HepG2 (cell line): ENCODE results near the gene WBP1. TPM values are rescaled to one million over a fixed set of nuclear protein-coding genes. Genes with fewer than 3 reads are reported as not detected.

Experiments
- ATAD3A ChIP-seq: sonication (generic); formaldehyde crosslinking; IDR thresholded peaks from 2 replicates; pipeline ENCODE4 v1.4.0; 2020; ENCODE audit warnings: missing genetic modification reagents
- ATF7-NPFF ChIP-seq: sonication (generic); formaldehyde crosslinking; IDR thresholded peaks from 2 replicates; pipeline ENCODE4 v1.8.1; 2023; ENCODE audit warnings: mild to moderate bottlenecking, low read depth, missing genetic modification reagents, moderate library complexity
- ELF3 ChIP-seq: IDR thresholded peaks from 2 replicates; pipeline ENCODE4 v1.6.1; 2016; ENCODE audit warnings: missing genetic modification reagents, missing compliant biosample characterization
- FOXA1 ChIP-seq, 2 experiments: fragments of 450-650 bp in 1 of 2; sonication (generic) in 1 of 2; formaldehyde crosslinking in 1 of 2; IDR thresholded peaks; 2 replicates each; pipeline versions ENCODE4 v1.4.0 to v1.6.1; 2016 to 2020; ENCODE audit warnings: missing genetic modification reagents in 1 of 2
- GABPA ChIP-seq, 2 experiments: IDR thresholded peaks; 2 replicates each; pipeline ENCODE4 v1.6.1; 2011 to 2016; ENCODE audit warnings: low read depth in 2 of 2, low read length in 1 of 2, missing biosample characterization in 1 of 2, missing genetic modification characterization in 1 of 2
- HDAC6 ChIP-seq: fragments of 200-600 bp; sonication (generic); IDR thresholded peaks from 2 replicates; pipeline ENCODE4 v1.7.0; 2017; ENCODE audit warnings: mild to moderate bottlenecking, antibody characterized with exemption, low read length, low read depth
- KDM2A ChIP-seq: sonication (generic); formaldehyde crosslinking; IDR thresholded peaks from 2 replicates; pipeline ENCODE4 v1.4.0; 2020; ENCODE audit warnings: low read depth, missing genetic modification reagents, borderline replicate concordance
- KLF16 ChIP-seq, 2 experiments: sonication (generic) in 1 of 2; formaldehyde crosslinking in 1 of 2; IDR thresholded peaks; 2 replicates each; pipeline versions ENCODE4 v1.6.1 to v1.8.0; 2016 to 2023; ENCODE audit warnings: missing genetic modification reagents in 2 of 2, missing compliant biosample characterization in 1 of 2
- MATR3 ChIP-seq: sonication (generic); formaldehyde crosslinking; IDR thresholded peaks from 2 replicates; pipeline ENCODE4 v1.4.0; 2020; ENCODE audit warnings: missing genetic modification reagents
- MAZ ChIP-seq, 2 experiments: sonication (generic) in 1 of 2; formaldehyde crosslinking in 1 of 2; IDR thresholded peaks; 2 replicates each; pipeline versions ENCODE4 v1.5.0 to v1.6.1; 2012 to 2020; ENCODE audit warnings: low read depth in 2 of 2, mild to moderate bottlenecking in 2 of 2, borderline replicate concordance in 1 of 2, improper control_type of control experiment in 1 of 2, low read length in 1 of 2, missing genetic modification reagents in 1 of 2, moderate library complexity in 1 of 2
- MYC ChIP-seq: sonication (generic); formaldehyde crosslinking; IDR thresholded peaks from 2 replicates; pipeline ENCODE4 v1.9.0; 2021; ENCODE audit warnings: missing genetic modification reagents, borderline replicate concordance
- SRSF1 ChIP-seq: fragments of 200-400 bp; formaldehyde crosslinking; optimal IDR thresholded peaks from 2 replicates; pipeline ENCODE3; 2017; ENCODE audit warnings: mild to moderate bottlenecking, low read depth, low read length, moderate library complexity
- ZBTB8A ChIP-seq: sonication (generic); formaldehyde crosslinking; IDR thresholded peaks from 2 replicates; pipeline ENCODE4 v1.4.0; 2020; ENCODE audit warnings: mild to moderate bottlenecking, low read depth, missing genetic modification reagents, borderline replicate concordance
- ZNF12 ChIP-seq: sonication (generic); formaldehyde crosslinking; IDR thresholded peaks from 2 replicates; pipeline ENCODE4 v1.5.0; 2020; ENCODE audit warnings: missing genetic modification reagents
- ZNF121 ChIP-seq: sonication (generic); formaldehyde crosslinking; IDR thresholded peaks from 2 replicates; pipeline ENCODE4 v1.5.0; 2020; ENCODE audit warnings: mild to moderate bottlenecking, missing genetic modification reagents
- ZNF180 ChIP-seq: sonication (generic); formaldehyde crosslinking; IDR thresholded peaks from 2 replicates; pipeline ENCODE4 v1.4.0; 2020; ENCODE audit warnings: low read depth, missing genetic modification reagents, borderline replicate concordance
- ZNF329 ChIP-seq: sonication (generic); formaldehyde crosslinking; IDR thresholded peaks from 2 replicates; pipeline ENCODE4 v1.9.0; 2021; ENCODE audit warnings: low read depth, mild to moderate bottlenecking, missing genetic modification reagents
- ZNF33B ChIP-seq: sonication (generic); formaldehyde crosslinking; IDR thresholded peaks from 2 replicates; pipeline ENCODE4 v1.5.1; 2020; ENCODE audit warnings: mild to moderate bottlenecking, missing genetic modification reagents
- ZNF441 ChIP-seq: sonication (generic); formaldehyde crosslinking; IDR thresholded peaks from 2 replicates; pipeline ENCODE4 v1.7.0; 2021; ENCODE audit warnings: missing genetic modification reagents, borderline replicate concordance
- ZNF550 ChIP-seq: sonication (generic); formaldehyde crosslinking; IDR thresholded peaks from 2 replicates; pipeline ENCODE4 v1.4.0; 2020; ENCODE audit warnings: mild to moderate bottlenecking, missing genetic modification reagents, borderline replicate concordance
- ZNF552 ChIP-seq: sonication (generic); formaldehyde crosslinking; IDR thresholded peaks from 2 replicates; pipeline ENCODE4 v1.9.0; 2022; ENCODE audit warnings: missing genetic modification reagents, mild to moderate bottlenecking, borderline replicate concordance
- ZNF761 ChIP-seq: sonication (generic); formaldehyde crosslinking; conservative IDR thresholded peaks from 2 replicates; pipeline ENCODE4 v1.4.0; 2020; ENCODE audit warnings: mild to moderate bottlenecking, missing genetic modification reagents
- polyA plus RNA-seq, 8 experiments: library from polyadenylated mRNA; depleted of rRNA in 3 of 8; stranded (reverse) in 7 of 8; unstranded in 1 of 8; fragments of >200 nt; fragmentation: Illumina TruSeq in 4 of 8; extraction: Trizol in 4 of 8; gene quantifications; 2 replicates each; pipeline versions ENCODE4 v1.2.1 to v1.2.3, GENCODE V29; 2011 to 2016; ENCODE audit warnings: low read depth in 4 of 8, missing spikeins in 1 of 8, mixed read lengths in 1 of 8; ENCODE audit not compliant: insufficient read depth in 1 of 8
- total RNA-seq, 5 experiments: library from RNA; depleted of rRNA; stranded (reverse); fragments of >200 nt; fragmentation: Illumina TruSeq; extraction: Trizol; gene quantifications; 2 replicates each; pipeline ENCODE4 v1.2.3, GENCODE V29; 2016; ENCODE audit warnings: low read depth in 1 of 5
- TF ChIP-seq, protein P1 (sequence below): sonication (generic); formaldehyde crosslinking; IDR thresholded peaks from 2 replicates; pipeline ENCODE4 v1.8.1; 2023; ENCODE audit warnings: mild to moderate bottlenecking, inconsistent platforms, moderate library complexity, missing genetic modification reagents, borderline replicate concordance
- TF ChIP-seq, protein P2 (sequence below): sonication (generic); formaldehyde crosslinking; IDR thresholded peaks from 2 replicates; pipeline ENCODE4 v1.5.0; 2020; ENCODE audit warnings: missing genetic modification reagents
- TF ChIP-seq, protein P3 (sequence below): sonication (generic); formaldehyde crosslinking; IDR thresholded peaks from 2 replicates; pipeline ENCODE4 v1.8.0; 2022; ENCODE audit warnings: missing genetic modification reagents, mild to moderate bottlenecking, inconsistent platforms, borderline replicate concordance

WBP1 gene
- total and polyA plus RNA-seq, 2 of the 13 experiments (the other 11 are each of a cell fraction or from before 2014, with no cell fraction given): 38.8 to 85.7 TPM

DNA sequence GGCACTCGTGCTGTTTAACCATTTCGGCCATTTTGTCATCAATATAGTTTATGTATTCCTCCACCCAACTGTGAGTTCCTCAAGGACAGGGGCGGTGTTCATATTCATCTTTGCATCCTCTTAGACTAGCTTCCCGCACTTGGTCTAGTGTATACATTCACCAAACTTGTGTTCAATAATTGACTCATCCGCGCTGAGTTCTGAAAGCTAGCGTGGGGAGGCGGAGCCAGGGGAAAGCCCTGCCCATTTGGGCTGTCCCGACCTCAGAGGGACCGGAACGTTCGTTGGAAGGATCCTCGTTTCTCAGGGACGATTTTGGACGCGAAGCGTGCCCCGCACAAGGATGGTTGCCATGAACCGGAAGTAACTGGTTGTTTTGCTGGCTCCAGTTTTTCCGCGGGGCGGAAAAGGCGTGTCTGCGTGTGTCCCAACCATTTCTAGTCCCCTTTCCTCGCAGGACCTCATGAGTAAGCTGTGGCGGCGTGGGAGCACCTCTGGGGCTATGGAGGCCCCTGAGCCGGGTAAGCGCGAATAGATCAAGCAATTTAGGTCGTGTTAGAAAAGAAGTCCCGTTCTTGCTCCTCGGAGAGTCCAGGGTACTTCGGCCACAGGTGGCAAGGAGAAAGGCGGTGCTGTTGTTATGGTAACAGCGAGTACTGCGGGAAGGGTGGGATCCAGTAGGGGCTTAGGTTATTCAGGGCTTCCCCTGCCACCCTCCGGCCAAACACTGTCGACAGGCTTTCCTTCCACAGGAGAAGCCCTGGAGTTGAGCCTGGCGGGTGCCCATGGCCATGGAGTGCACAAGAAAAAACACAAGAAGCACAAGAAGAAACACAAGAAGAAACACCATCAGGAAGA lies 3.4 kb upstream of the WBP1 start, which contains the start of gene INO80B (continued):
- peak; percentile 98 for TF ChIP-seq KDM2A
- peak; percentile 81 for TF ChIP-seq ZNF33B (CRISPR knock-in tag)
- peak; percentile 62; the same call in 1 of the 2 replicates for TF ChIP-seq ZNF121 (CRISPR knock-in tag)
- TF ChIP-seq MATR3: no peak
- peak; percentile 84 for TF ChIP-seq ATF7-NPFF (CRISPR knock-in tag)
- no peak; the same call in 1 of the 2 replicates for TF ChIP-seq ZNF329 (CRISPR knock-in tag)
- TF ChIP-seq ZNF761 (CRISPR knock-in tag): 0 out of 2 replicates have a peak, but pooled peaks have one; percentile 40
- TF ChIP-seq ZNF12 (CRISPR knock-in tag): peak; percentile 62
- TF ChIP-seq GABPA (IDR thresholded peaks at IDR 0.05; ENCODE audit: low read depth, low read length): peak; percentile 97
- TF ChIP-seq GABPA (CRISPR knock-in tag; IDR thresholded peaks at IDR 0.05; ENCODE audit: low read depth): peak; percentile 100
- TF ChIP-seq, protein P1, sequence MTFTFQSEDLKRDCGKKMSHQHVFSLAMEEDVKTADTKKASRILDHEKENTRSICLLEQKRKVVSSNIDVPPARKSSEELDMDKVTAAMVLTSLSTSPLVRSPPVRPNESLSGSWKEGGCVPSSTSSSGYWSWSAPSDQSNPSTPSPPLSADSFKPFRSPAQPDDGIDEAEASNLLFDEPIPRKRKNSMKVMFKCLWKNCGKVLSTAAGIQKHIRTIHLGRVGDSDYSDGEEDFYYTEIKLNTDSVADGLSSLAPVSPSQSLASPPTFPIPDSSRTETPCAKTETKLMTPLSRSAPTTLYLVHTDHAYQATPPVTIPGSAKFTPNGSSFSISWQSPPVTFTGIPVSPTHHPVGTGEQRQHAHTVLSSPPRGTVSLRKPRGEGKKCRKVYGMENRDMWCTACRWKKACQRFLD (CRISPR knock-in tag): 0 out of 2 replicates have a peak, but pooled peaks have one; percentile 82
- TF ChIP-seq FOXA1 (IDR thresholded peaks at IDR 0.05): no peak
- peak; percentile 57; the same call in 1 of the 2 replicates for TF ChIP-seq FOXA1 (CRISPR knock-in tag; IDR thresholded peaks at IDR 0.05)
- no peak for TF ChIP-seq HDAC6
- TF ChIP-seq, protein P2, sequence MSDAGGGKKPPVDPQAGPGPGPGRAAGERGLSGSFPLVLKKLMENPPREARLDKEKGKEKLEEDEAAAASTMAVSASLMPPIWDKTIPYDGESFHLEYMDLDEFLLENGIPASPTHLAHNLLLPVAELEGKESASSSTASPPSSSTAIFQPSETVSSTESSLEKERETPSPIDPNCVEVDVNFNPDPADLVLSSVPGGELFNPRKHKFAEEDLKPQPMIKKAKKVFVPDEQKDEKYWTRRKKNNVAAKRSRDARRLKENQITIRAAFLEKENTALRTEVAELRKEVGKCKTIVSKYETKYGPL (CRISPR knock-in tag): no peak
- no peak for TF ChIP-seq ZNF180 (CRISPR knock-in tag)
- TF ChIP-seq MYC (CRISPR knock-in tag): peak; percentile 87; the same call in 1 of the 2 replicates
- TF ChIP-seq MAZ (IDR thresholded peaks at IDR 0.05; ENCODE audit: borderline replicate concordance, low read depth, low read length): peak; percentile 70; the same call in 1 of the 2 replicates
- TF ChIP-seq MAZ (CRISPR knock-in tag; IDR thresholded peaks at IDR 0.05; ENCODE audit: low read depth): peak; percentile 96
- TF ChIP-seq KLF16 (CRISPR knock-in tag; IDR thresholded peaks at IDR 0.05): peak; percentile 94 to 100
- TF ChIP-seq ELF3 (CRISPR knock-in tag): peak; percentile 95
- peak; percentile 39 for TF ChIP-seq SRSF1
- TF ChIP-seq, protein P3, sequence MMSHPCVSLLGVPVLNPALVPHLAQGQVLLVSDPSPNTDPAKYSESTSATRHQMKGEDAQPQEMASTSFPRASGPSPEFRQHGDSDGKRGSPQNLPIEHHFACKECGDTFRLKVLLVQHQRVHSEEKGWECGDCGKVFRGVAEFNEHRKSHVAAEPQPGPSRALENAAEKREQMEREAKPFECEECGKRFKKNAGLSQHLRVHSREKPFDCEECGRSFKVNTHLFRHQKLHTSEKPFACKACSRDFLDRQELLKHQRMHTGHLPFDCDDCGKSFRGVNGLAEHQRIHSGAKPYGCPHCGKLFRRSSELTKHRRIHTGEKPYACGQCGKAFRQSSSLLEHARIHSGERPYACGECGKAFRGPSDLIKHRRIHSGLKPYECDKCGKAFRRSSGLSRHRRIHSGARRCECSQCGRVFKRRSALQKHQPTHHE (CRISPR knock-in tag): no peak; the same call in 1 of the 2 replicates
- no peak for TF ChIP-seq ZBTB8A (CRISPR knock-in tag)
- TF ChIP-seq ZNF441 (CRISPR knock-in tag): no peak; the same call in 1 of the 2 replicates
- TF ChIP-seq ZNF550 (CRISPR knock-in tag): 0 out of 2 replicates have a peak, but pooled peaks have one; percentile 76
- TF ChIP-seq ATAD3A (CRISPR knock-in tag): no peak
- TF ChIP-seq ZNF552 (CRISPR knock-in tag): no peak; the same call in 1 of the 2 replicates
